NCI-H1436 (cell line): ENCODE results near the gene ADGRE3.
"Not testable (repeated sequence)": the region's sequence is repeated elsewhere in the genome, so short reads cannot be mapped to it uniquely, and the experiment has no call there.

Experiments
- DNase-seq: peaks from one replicate; lab custom pipeline; 2025; lab: John Stamatoyannopoulos, UW

ADGRE3 gene

DNA sequence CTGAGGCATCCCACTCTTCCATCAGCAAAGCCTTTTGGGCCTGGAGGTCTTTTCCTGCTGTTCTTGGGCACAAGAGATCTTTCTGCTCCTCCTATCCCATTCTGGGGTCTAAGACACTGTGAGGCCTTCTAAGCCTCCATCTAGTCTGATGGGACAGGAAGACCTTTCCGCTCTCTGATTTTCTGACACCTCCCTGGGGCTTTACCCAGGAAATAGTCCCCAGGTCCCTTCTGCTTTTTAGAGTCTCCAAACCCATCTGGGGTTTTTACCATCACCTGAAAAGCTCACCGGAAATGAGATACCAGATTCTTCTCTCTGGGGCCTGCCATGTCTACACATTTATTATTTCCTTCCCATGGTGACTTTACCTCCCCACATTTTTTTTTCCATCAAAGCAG is 70.7 kb downstream of the ADGRE3 start:
- no peak for DNase-seq

DNA sequence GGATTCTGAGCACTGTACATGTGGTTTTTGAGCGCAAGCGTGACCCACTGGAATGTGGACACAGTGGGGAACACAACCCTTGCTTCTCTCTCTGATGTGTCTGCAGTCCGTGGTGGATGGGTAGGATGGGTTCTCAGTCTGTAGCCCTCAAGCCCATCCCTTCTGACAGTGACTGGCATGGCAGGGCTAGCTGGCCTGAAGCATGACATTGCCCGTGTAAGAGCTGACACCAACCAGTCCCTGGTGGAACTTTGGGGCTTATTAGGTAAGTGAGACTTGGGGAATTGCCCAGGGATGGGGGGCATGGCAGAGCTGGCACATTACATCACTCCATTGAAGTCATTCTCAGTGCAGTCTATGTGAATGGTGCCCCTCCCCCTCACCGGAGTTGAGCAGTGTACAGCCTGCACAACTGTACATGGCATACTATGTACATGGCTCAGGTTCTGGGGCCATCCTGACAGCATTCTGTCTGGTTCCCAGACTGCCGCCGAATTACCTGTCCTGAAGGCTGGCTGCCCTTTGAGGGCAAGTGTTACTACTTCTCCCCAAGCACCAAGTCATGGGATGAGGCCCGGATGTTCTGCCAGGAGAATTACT is 75.0 kb downstream of the ADGRE3 start:
- no peak for DNase-seq

DNA sequence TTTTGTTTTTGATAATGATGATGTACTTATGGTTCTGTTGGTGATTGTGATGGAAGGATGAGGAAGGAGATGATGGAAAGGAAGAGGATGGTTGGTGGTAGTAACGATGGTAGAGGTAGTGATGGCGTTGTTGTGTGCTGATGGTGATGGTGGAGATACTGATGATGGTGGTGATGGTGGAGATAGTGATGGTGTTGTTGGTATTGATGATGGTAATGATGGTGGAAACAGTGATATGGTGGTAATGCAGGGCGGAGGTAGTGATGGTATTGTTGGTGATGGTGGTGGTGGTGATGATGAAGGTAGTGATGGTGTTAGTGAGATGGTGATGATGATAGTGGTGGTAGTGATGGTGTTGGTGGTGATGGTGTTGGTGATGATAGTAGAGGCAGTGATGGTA is 79.1 kb downstream of the ADGRE3 start:
- no peak for DNase-seq

DNA sequence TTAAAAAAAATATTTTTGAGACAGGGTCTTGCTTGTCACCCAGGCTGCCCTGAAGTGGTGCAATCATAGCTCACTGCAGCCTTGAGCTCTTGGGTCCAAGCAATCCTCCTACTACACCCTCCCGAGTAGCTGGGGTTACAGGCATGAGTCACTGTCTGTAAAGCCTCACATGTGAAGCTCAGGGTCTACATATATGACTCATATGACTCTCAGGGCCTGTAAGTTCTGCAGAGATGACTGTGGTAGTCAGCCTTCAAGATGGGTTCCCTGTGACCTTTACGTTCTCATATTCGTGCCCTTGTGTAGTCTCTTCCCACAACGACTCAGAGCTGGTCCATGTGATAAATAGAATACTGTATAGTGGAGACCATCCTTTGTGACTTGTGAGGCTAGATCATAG is 85.2 kb downstream of the ADGRE3 start:
- DNase-seq, result not testable (repeated sequence)

DNA sequence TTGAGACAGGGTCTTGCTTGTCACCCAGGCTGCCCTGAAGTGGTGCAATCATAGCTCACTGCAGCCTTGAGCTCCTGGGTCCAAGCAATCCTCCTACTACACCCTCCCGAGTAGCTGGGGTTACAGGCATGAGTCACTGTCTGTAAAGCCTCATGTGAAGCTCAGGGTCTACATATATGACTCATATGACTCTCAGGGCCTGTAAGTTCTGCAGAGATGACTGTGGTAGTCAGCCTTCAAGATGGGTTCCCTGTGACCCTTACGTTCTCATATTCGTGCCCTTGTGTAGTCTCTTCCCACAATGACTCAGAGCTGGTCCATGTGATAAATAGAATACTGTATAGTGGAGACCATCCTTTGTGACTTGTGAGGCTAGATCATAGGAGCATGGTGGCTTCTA is 89.5 kb downstream of the ADGRE3 start:
- not testable (repeated sequence) for DNase-seq

DNA sequence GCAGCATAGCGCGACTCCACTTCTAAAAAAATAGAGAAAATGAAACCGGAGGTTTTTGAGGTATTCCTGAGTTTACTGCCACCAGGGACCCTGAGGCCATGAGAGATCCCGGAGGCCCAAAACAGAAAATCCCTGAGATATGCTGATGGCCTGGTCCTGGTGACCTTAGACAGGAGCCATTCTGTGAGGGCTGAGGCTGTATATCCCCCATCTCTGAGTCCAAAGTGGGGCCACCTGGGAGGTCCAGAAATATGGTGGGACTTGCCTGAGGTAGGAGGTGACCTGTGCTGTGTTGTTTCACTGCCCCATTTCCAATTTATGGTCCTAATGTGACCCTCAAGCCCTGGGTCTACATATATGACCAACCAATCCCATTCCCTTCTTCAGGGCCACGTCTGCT is 90.3 kb downstream of the ADGRE3 start:
- not testable (repeated sequence) for DNase-seq

DNA sequence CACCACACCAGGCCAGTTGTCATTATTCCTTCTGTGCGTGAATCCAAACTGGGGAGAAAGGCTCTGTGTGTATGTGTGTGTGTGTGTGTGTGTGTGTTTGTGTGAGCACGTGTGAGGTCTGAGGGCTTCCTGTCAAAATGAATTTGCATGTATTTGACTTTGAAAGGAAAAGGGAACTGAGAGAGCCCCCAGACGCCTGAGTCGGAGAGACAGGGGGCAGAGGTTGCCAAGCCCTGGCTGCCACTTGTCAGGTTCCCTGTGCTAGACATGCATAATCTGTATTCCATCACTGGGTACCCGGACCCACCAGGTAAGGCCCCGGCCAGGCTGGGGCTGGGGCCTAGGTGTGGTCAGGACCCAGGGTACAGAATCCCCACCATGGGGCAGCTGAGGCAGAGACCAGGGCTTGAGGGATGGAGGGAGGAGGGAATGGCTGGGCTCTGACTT is 91.7 kb downstream of the ADGRE3 start, which contains the start of gene CLEC17A:
CLEC17A (plus strand) TSS at position 191 of the 447 bp plus-strand sequence; CDS start at position 268, 77 bp downstream.
- DNase-seq, result no peak

DNA sequence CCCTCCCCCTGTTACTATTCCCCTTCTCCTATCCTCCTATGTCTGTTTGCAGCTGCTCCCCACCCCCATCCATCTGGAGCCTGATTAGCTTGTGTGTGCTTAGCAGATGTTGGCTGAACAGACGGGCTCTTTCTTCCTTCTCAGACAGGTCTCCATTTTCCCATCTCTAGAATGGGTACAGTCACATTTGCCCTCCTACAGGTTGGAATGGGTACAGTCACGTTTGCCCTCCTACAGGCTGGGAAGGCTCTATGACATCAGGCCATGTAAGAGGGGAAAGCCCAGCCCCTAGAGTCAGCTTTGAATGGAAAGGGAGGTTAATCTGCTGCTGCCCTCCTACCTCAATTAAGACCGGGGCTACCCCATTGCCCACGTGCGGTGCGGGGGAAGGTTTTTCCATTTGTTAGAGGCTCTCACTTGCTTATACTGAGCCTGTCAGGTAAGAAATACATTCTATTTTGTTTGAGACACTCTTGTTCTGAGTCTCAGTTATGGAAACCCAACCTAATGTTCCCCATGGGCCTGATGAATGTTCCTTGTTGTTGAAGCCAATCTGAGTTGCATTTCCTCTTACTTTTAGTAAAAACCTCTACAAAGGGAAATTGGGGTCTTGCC is 93.9 kb downstream of the ADGRE3 start:
- no peak for DNase-seq

DNA sequence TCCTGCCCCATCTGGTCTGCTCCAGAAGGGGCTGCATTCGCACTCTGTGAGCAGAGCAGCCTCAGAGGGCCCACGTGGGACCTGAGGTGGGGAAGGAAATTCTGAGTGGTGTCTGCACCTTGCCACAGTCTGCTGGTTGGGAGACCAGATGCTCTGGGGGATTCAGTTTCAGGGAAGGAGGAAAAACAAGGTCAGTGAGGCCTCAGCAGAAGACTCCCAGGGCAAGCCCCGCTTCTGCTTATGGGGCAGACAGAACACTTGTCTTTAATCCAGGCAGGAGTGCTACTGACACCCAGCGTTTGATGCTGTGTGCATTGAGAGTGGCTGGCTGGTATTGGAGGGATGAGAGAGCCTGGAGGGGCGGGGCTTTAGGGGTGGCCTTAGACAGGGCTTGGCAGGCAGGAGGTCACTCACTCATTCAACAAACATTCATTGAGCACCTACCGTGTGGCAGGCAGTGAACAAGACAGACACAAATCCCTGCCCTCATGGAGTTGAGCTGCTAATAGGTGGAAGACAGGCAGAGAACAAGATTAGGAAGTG is 96.7 kb downstream of the ADGRE3 start:
- no peak for DNase-seq

DNA sequence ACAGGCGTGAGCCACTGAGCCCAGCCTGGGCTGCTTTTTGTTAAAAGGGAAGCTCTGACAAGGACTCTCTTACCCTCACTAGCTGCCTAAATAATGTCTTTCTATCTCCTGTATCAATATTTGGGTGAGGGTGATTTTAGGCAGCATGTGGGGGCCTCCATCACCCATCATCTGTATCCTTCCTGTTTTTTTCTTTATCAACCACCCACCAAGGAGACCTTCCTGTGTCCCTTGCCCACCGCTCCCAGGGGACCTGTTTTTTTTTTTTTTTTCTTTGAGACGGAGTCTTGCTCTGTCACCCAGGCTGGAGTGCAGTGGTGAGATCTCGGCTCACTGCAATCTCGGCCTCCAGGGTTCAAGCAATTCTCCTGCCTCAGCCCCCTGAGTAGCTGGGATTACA is 97.4 kb downstream of the ADGRE3 start:
- no peak for DNase-seq

DNA sequence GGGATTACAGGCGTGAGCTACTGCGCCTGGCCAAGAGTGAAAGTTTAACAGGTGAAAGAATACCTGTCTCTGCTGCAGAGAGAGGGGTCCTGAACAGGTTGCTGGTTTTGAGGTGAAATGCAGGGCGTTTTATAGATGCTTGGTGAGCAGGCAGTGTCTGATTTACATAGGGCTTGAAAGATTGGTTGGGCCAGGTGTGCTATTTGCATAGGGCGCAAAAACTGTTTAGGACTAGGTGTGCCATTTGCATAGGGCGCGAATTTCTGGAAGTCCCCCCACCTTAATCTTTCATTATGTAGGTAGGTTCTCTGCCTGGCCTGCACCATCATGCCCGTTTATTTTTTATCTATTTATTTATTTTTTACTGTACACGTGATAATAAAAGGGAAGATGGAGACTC is 98.3 kb downstream of the ADGRE3 start:
- DNase-seq, result no peak

DNA sequence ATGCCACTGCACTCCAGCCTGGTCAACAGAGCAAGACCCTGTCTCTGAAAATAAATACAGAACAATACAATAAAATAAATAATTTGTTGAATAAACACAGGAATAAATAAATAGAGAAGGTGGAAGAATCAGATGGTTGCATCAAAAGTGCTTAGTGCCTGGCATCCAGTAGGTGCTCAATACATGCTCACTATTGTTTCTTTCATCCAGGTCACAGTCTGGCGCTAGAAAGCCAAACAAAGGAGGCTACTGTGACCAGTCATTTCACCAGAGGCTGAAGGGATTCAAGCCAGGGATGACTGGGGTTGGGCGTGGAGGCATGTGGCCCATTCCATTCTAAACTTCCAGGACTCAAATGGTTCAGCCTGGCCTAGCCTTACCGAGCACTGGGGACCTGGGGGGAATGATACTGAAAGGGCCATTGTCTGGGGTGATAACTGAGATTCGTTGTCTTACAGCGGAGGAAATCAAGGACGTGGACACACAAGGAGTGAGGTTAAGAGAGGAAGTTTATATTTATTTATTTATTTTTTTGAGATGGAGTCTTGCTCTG is 99.1 kb downstream of the ADGRE3 start:
- DNase-seq, result no peak

DNA sequence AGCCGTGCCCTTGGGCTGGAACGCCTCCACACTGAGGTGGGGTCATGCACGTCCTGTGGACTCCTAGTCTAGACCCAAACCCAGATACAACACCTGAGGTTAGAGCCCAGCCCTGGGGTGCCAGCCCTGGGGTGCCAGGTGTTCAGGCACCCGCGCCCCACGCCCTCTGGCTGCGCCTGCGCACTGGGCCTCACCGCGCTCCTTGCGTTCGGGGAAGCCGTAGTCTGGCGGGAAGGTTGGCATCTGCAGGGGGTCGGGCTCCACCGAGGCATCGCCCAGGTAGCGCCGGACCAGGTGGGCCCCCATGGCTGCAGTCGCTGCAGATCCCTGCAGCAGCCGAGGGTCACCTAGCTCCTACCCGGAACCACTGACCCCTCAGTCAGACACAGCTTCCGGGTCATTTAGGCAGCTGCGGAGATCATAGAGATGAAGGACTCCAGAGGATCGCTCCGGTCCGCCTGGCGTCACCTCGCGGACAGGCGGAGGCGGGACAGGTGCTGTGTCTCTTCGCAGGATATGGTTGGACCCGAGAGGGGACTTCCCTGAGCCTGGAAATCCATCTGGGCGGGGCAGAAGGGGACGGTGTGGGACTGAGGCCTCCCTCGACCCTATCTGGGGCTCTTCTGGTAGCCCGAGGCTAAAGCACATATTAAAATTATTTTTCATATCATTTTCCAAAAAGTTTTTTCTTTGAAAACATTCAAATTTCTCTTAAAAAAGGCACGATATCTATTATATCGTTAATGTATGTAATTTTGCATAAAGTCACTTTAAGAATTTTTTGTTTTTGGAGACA is 102.8 kb downstream of the ADGRE3 start, which contains the start of gene NDUFB7:
NDUFB7 (minus strand) TSS at position 372 of the 796 bp plus-strand sequence; CDS start at position 306, 66 bp downstream.
- DNase-seq, result peak; percentile 91

DNA sequence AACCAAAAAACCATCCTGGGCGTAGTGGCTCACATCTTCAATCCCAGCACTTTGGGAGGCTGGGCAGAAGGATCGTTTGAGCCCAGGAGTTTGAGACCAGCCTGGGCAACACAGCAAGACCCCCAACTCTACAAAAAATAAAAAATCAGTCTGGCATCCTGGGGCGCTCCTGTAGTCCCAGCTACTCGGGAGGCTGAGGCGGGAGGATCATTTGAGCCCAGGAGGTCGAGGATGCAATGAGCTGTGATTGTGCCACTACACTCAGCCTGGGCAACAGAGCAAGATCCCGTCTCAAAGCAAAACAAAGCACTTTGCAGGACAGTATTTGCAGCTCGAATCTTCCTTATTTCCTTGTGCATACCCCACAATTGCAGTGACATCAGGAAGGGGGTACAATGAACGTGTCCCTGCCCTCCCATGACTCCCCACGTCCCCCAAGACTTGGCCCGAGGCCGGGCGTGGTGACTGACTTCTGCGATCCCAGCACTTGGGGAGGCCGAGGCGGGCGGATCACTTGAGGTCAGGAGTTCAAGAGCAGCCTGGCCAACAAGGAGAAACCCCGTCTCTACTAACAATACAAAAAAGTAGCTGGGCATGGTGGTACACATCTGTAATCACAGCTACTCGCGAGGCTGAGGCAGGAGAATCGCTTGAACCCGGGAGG is 103.6 kb downstream of the ADGRE3 start:
- no peak for DNase-seq
